ENCODE measurements around the gene PSME4.

Gene PSME4

DNA sequence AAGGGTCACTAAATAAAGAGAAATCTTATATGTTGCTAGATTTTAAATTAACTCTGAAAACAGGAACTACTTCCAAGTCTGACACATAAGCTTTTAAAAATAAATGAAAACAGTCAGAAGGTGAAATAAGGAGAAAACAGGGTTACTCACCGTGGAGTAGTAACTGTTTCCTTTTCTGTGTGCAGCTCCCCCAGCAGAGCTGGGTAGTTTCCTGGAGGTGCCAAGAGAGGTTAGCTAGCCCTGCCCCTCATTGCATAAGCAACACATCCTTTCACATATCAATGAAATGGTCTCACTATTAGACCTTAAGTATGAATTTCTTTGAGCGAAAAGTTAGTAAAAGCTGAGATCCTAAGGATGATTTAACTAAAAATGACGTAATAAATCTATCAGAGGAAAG is 57.1 kb downstream of the PSME4 start:
- Histone ChIP-seq H3K4me3 (no peak overlapping the region), H3K27ac (no peak overlapping the region), H3K4me1 (no peaks in the 10 kb centered on the region), H3K36me3 (peaks cover 39 to 54% (median 48%) of the 10 kb centered on the region in 3 donors), H3K9me3 (no peaks in the 10 kb centered on the region), H3K27me3 (no peaks in the 10 kb centered on the region)
- TF ChIP-seq, protein P1, sequence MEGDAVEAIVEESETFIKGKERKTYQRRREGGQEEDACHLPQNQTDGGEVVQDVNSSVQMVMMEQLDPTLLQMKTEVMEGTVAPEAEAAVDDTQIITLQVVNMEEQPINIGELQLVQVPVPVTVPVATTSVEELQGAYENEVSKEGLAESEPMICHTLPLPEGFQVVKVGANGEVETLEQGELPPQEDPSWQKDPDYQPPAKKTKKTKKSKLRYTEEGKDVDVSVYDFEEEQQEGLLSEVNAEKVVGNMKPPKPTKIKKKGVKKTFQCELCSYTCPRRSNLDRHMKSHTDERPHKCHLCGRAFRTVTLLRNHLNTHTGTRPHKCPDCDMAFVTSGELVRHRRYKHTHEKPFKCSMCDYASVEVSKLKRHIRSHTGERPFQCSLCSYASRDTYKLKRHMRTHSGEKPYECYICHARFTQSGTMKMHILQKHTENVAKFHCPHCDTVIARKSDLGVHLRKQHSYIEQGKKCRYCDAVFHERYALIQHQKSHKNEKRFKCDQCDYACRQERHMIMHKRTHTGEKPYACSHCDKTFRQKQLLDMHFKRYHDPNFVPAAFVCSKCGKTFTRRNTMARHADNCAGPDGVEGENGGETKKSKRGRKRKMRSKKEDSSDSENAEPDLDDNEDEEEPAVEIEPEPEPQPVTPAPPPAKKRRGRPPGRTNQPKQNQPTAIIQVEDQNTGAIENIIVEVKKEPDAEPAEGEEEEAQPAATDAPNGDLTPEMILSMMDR (IDR thresholded peaks at IDR 0.05) = no peak
- intact Hi-C loops (cut with DNase I; ENCODE audit: low total_unique reads) = no loop called here
- no peak for DNase-seq

DNA sequence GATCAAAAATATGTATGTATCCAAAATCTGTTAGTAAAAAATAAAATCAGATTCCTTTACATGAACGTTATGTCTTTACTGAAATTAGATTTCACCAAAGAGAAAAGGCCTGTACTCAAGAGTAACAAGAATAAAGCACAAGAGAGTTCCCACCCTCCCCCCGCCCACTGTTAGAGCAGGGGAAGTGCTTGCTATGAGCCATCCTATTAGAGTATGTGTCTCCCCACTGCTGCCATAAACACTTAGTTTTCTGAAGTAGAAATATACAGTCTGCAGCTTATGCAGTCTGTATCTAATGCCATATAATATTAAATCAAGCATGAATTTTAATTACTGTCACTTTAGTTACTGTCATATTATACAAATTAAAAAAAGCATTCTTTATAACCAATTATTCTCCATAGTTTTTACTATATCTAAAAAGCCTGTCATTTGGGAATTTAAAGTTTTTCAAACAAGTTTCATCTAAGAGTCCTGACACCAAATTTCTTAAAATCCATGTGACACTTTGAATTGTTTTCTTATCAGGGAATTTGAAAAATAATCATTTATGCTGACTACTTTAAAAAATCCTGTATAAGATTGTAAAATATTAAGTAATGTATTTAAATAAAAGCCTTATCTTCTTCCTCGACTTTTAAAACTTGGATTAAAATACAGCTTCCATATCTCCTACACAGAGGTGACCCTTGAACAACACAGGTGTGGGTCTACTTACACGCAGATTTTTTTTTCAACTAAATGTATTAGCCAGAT is 59.2 kb downstream of the PSME4 start:
- no peaks in the 10 kb centered on the region for H3K4me1 ChIP-seq
- H3K36me3 ChIP-seq = peaks cover 42 to 56% (median 53%) of the 10 kb centered on the region in 3 donors
- H3K9me3 ChIP-seq = no peaks in the 10 kb centered on the region
- no peak for DNase-seq
- TF ChIP-seq, protein P1 (IDR thresholded peaks at IDR 0.05) = no peak
- no peak overlapping the region for H3K4me3 ChIP-seq
- H3K27ac ChIP-seq = no peak overlapping the region
- intact Hi-C loops (cut with DNase I; ENCODE audit: low total_unique reads) = no loop called here
- H3K27me3 ChIP-seq = no peaks in the 10 kb centered on the region

DNA sequence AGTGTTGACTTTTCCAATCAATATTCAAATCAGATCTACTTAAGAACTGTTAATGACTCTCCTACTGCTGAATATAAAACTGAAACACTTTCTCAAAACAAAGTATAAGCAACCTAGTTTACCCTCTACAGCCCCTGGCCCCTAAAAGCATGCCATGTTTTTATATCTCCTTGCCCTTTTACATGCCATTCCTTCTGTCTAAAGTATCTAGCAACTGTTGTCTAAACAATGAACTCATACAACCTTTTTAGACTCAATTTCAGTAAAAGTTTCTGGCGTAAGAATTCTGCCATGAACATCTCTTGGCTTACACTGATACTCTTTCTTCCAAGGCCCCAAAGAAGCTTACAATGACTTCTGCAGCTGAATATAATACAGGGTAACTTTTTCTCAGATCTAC is 63.2 kb downstream of the PSME4 start:
- Histone ChIP-seq H3K9me3 (no peaks in the 10 kb centered on the region), H3K4me1 (no peaks in the 10 kb centered on the region), H3K4me3 (no peak overlapping the region), H3K27me3 (no peaks in the 10 kb centered on the region), H3K36me3 (peaks cover 58 to 78% (median 74%) of the 10 kb centered on the region in 3 donors), H3K27ac (no peak overlapping the region)
- intact Hi-C loops (cut with DNase I; ENCODE audit: low total_unique reads) = no loop called here
- TF ChIP-seq, protein P1 (IDR thresholded peaks at IDR 0.05) = no peak
- DNase-seq = no peak

DNA sequence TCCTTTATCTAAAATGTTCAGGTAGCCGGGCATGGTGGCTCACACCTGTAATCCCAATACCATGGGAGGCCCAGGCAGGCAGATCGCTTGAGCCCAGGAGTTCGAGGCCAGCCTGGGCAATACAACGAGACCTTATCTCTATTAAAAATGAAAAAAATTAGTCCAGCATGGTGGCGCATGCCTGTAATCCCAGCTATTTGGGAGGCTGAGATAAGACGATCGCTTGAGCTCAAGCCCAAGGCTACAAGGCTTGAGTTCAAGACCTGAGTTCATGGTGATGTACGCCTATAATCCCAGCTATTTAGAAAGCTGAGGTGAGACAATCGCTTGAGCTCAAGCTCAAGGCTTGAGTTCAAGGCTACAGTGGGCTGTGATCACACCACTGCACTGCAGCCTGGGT is 65.4 kb downstream of the PSME4 start:
- Histone ChIP-seq H3K36me3 (peaks cover 75 to 92% (median 88%) of the 10 kb centered on the region in 3 donors), H3K27me3 (no peaks in the 10 kb centered on the region), H3K27ac (no peak overlapping the region), H3K4me3 (no peak overlapping the region), H3K4me1 (no peaks in the 10 kb centered on the region), H3K9me3 (no peaks in the 10 kb centered on the region)
- TF ChIP-seq, protein P1 (IDR thresholded peaks at IDR 0.05) = no peak
- intact Hi-C loops (cut with DNase I; ENCODE audit: low total_unique reads) = no loop called here
- no peak for DNase-seq

DNA sequence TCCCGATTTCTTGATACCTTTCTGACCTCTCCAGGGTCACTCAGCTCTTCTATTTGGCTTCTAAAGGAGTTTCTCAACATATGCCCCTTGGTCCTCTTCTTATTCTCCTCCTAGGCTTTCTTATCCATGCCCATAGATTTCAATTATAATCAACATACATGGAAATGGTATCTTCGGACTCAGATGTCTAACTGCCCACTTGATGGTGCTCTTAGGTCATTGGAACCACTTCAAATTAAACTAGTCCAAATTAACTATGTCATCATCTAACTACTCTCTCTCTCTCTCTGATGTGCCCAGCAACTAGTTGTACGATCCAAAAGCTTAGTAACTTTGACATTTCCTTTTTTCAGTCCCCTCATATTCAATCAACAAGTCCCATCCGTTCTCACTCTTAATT is 67.8 kb downstream of the PSME4 start:
- H3K4me1 ChIP-seq = no peaks in the 10 kb centered on the region
- TF ChIP-seq, protein P1 (IDR thresholded peaks at IDR 0.05) = no peak
- intact Hi-C loops (cut with DNase I; ENCODE audit: low total_unique reads) = no loop called here
- no peaks in the 10 kb centered on the region for H3K9me3 ChIP-seq
- no peaks in the 10 kb centered on the region for H3K27me3 ChIP-seq
- H3K36me3 ChIP-seq = peaks cover 80 to 97% (median 95%) of the 10 kb centered on the region in 3 donors
- H3K27ac ChIP-seq = no peak overlapping the region
- H3K4me3 ChIP-seq = no peak overlapping the region
- no peak for DNase-seq

All from tibial artery (tissue), 4 donors.